H4 (cell line): ENCODE measurements around the gene PKN3. TPM values are rescaled to one million over a fixed set of nuclear protein-coding genes. Genes with fewer than 3 reads are reported as not detected.

Source experiments
- DNase-seq: peaks from one replicate; pipeline ENCODE4 v3.0.0-alpha.2; 2015; ENCODE audit warnings: low spot score
- total RNA-seq: library from RNA; depleted of rRNA; stranded (reverse); fragments of >200 nt; shearing (Covaris generic); gene quantifications from 2 replicates; pipeline ENCODE4 v1.2.3, GENCODE V29; 2014; rRNA removed

PKN3 gene
- 1.9 and 2.8 TPM in 2 replicates for total RNA-seq

GRCh38 chr9:128702445-128702948, at the start of gene PKN3:
TSS of gene PKN3 (plus strand) at chr9:128702503. CDS start at chr9:128702916, 413 bp downstream.
- peak; percentile 68 for DNase-seq

- no peak for DNase-seq
Observed at GRCh38 chr9:128653908-128654307, 48.4 kb upstream of the PKN3 start.

GRCh38 chr9:128654481-128654880, 47.8 kb upstream of the PKN3 start:
- no peak for DNase-seq

- DNase-seq = peak; percentile 87
Observed at GRCh38 chr9:128656416-128657343, 45.6 kb upstream of the PKN3 start, which contains the start of gene DYNC2I2. TSS of gene DYNC2I2 (minus strand) at chr9:128656847. CDS start at chr9:128656726, 121 bp downstream.

- DNase-seq = no peak
Observed at GRCh38 chr9:128657344-128657704, 45.0 kb upstream of the PKN3 start.

GRCh38 chr9:128657796-128658195, 44.5 kb upstream of the PKN3 start:
- DNase-seq = no peak

- peak; percentile 52 for DNase-seq
Observed at GRCh38 chr9:128666481-128666941, 35.8 kb upstream of the PKN3 start.

- no peak for DNase-seq
Observed at GRCh38 chr9:128669786-128670185, 32.5 kb upstream of the PKN3 start.

GRCh38 chr9:128675382-128675781, 26.9 kb upstream of the PKN3 start:
- DNase-seq = no peak

- DNase-seq = no peak
Observed at GRCh38 chr9:128677794-128678193, 24.5 kb upstream of the PKN3 start.

- no peak for DNase-seq
Observed at GRCh38 chr9:128683340-128684064, 18.8 kb upstream of the PKN3 start.

GRCh38 chr9:128684065-128684324, 18.3 kb upstream of the PKN3 start:
- no peak for DNase-seq

- no peak for DNase-seq
Observed at GRCh38 chr9:128684325-128685199, 17.7 kb upstream of the PKN3 start.

- DNase-seq = no peak
Observed at GRCh38 chr9:128685636-128686489, 16.4 kb upstream of the PKN3 start.

- DNase-seq = no peak
Observed at GRCh38 chr9:128687453-128687852, 14.8 kb upstream of the PKN3 start.

GRCh38 chr9:128688501-128689292, 13.6 kb upstream of the PKN3 start, which contains the start of gene SET:
TSS of gene SET (plus strand) at chr9:128689222. CDS start at chr9:128689583, 361 bp downstream.
- peak; percentile 89 for DNase-seq

GRCh38 chr9:128689293-128689774, 13.0 kb upstream of the PKN3 start:
- peak; percentile 30 for DNase-seq

- DNase-seq = peak; percentile 47
Observed at GRCh38 chr9:128689820-128690683, 12.3 kb upstream of the PKN3 start.

- DNase-seq = no peak
Observed at GRCh38 chr9:128690684-128691034, 11.6 kb upstream of the PKN3 start.
